ENCODE results near the gene GZMA.
"Not testable (repeated sequence)": the region's sequence is repeated elsewhere in the genome, so short reads cannot be mapped to it uniquely, and the experiment has no call there.

Gene GZMA

DNA sequence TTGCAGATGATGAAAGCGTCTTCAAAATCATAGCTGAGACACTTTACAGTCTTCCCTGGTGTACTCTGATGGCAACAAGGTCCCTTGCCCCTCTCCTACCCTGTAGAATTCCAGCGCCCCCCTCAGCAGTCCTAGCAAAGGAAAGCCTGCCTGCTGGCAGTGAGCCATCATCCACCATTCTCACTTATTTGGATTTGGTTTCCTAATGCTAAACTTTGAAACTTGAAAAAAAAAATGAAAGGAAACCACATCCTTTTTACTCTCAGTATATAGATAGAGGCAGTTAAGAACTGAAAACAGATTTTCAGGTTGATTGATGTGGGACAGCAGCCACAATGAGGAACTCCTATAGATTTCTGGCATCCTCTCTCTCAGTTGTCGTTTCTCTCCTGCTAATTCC is at the start of gene GZMA:
GZMA (plus strand) TSS at position 299 of the 400 bp plus-strand sequence; CDS start at position 336, 37 bp downstream.
- no peak for FAIRE-seq

DNA sequence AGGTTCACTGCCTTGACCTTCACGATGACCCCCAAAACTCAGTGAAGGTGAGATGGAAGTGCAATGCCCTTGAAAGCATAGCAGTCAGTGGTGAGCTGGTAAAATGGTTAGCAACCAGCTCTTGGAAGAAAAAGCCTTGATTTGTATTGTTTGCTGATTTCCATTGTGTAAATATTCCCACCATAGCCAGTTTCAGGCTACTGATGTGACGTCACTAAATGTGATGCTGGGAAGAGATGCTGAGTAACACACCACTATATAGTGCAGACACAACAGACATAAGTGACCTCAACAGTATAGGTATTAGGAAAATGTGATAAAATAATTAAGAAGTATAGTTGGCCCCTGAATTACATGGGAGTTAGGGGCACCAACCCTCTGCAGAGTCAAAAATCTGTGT is 47.3 kb upstream of the GZMA start:
- no peak for FAIRE-seq

DNA sequence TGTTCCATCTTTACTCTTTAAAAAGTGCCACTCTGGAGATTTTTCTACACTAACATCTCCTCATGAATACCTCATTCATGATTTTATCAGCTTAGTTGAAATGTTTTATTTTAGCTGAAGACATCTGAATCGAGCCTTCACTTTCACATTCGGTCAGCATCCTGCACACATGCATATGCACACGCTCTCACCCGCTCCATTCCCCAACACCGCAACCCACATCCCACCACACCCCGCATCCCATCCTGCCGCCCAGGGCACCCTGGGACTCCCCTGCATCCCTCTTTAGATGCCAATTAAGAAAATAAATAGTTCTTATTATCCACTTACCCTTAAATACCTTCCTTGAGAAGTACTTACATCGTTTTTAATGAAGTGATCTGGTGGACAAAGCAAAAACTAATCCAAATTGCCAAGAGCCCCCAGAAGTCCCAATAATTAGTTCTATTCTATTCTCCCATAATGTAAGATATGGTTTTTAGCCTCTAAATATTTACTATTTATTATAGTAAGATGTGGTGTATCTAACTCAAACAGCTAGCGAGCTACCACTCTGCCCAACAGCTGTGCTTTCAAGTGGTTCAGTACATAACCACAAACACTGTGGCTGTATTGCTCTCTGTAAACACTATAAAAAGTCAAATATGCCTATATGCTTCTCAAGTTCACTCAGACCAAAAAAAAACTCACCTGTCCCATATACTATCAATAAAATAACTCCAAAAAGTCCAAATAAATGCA is 40.2 kb upstream of the GZMA start:
- FAIRE-seq, result no peak

DNA sequence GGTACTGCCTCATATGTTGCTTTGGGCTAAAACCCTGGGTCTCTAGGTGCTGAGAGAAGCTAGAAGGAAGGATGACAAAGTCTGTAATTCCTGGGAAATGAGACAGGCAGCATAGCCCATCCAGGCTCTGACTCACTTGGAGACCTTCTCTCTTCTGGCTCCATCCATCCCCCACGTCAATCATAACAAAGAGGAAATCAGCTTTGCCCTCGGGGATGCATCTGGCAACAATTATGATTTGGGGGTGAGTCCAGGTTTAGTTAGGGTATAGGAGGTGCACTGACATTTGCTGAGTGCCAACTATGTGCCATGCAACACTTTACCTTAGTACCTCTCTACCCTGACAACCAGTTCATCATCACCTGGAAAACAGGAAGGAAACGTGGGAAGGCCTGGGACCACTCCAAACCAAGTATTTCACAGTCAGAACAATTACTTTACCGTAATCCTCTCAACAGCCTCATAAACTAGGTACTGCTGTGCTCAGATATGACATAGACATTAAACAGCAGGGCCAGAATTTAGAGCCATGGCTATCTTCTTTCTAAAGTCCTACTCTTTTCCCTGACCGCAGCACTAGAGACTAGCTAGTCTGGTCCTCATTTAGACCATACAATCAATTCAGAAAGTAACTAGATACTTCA is 39.1 kb upstream of the GZMA start:
- no peak for FAIRE-seq

DNA sequence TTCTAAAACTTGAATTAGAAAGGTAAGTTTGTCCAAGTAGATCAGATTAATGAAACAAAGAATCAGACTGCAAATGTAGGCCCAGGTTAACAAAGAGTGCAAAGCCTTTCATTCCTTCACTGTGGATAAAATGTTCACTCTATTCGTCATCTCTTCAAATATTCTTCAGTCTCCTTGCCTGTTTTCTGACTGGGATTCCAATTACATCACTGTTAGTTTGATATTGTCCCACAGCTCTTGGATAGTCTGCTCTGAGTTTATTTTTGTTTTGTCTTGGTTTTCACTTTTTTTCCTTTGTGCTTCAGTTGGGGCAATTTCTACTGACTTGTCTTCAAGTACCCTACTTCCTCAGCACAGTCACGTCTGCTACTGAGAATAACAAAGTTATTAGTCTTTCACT is 38.5 kb upstream of the GZMA start:
- FAIRE-seq, result no peak

DNA sequence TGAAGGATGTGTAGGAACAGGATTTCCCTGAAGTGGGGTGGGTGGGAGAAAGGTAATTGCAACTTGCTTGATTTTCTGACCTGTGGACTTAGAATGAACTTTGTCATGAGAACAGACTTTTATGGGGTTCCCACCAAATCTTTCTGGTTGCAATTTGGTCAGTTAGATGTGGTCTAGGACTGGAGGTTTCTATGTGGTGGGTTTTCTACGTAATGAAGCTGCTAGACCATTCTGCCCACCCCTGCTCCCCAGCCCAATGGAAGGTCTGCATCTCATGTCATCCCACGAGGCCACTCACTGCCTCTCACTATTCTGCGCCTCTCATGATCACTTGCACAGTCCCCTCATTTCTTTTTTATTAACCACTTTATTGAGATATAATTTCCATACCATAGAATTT is 37.9 kb upstream of the GZMA start:
- no peak for FAIRE-seq

DNA sequence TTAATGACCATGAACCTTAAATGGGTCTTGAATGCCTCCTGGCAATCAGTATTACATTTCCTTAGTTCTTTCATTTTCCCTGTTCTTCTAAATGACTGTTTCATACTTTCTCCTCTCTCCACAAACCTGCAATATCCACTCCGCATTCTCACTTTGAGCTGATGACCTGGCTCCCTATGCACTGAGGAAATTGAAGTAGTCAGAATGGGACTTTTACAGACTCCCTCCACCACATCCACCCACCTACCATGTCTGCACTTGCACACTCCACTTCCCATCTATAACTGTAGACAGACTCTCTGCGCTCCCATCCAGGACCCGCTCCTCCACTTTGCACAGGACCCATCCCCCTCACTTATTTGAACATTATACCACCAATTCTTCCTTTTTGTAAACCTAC is 36.2 kb upstream of the GZMA start:
- FAIRE-seq, result no peak

DNA sequence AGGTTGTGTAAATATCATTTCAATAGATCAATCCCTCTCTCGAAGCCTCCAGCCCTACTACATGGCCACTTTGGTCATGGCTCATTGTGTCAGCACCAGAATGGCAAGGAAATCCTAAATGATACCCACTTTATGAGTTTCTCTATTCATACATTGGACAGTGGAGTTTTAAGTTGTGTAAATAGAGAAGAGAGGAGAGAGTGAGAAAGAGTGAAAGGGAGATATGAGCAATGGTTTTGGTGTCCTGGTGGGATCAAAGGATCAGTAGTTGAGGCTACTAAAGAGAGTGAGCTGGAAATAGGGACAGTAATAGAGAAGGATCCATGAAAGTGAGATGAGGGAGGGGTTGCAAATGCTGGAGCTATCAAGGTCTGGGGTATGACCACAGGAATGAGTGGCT is 31.5 kb upstream of the GZMA start:
- FAIRE-seq, result no peak

DNA sequence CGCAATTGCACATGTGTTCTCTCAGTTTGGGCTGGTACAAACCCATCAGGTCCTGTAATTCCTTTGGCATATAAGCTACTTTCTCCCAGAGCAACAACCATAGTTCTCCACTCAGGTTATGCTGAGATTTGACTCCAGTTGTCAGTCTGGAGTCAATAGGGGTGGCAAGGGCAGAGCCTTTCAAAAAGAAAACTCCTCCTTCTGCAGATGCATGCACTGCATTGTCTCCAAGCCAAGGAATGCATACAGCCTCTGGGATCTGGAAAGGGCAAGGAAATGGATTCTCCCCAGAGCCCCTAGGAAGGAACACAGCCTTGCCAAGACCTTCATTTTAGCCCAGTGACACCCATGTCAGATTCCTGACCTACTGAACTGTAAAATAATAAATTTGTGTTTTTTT is 31.0 kb upstream of the GZMA start:
- no peak for FAIRE-seq

DNA sequence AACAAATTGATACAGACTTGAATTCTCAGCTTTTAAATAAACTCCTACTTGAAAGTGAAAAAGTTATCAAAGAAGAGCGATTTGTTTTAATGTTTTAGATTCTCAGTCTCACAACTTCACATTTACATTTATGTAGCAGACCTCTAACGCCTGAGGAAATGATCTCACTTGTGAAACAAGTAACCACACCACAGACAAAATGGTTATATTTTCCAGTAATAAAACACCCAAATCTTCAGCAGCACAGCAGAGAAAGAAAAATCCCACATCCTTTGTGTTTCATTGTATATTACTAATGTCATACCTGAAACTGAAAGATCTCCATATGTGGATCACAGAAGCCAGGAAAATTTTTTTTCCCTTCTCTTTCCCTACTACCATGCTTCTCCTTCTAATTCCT is 29.8 kb upstream of the GZMA start:
- FAIRE-seq, result no peak

DNA sequence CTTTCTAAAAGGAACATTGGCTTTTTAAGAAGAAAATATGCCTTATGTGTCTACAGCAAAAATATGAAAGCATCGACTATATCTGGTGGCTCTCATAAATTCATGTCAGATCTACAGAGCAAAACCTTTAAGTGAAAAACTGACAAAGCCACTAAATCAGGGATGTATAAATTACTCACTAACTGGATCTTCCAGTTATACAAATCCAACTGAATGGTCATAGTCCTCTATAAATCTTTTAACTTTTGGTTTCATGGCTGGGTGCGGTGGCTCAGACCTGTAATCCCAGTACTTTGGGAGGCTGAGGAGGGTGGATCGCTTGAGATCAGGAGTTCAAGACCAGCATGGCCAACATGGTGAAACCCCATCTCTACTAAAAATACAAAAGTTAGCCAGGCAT is 29.2 kb upstream of the GZMA start:
- no peak for FAIRE-seq

DNA sequence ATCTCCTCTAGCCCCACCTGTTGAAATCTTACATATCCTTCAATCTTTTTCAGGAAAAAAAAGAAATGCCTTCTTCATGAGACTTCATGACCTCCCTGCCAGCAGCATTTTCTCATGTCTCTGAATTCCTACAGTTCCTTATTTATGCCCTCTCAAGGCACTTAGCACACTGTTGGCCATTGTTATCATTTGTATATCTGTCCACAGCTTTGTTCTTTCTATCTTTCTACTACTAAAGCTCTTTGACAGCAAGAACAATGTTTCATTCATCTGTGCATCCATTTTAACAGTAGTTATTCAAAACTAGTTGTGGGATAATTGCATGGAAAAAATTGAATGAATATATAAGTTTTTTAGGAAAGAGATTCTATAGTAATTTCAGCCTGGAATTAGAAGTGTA is 20.9 kb upstream of the GZMA start:
- no peak for FAIRE-seq

DNA sequence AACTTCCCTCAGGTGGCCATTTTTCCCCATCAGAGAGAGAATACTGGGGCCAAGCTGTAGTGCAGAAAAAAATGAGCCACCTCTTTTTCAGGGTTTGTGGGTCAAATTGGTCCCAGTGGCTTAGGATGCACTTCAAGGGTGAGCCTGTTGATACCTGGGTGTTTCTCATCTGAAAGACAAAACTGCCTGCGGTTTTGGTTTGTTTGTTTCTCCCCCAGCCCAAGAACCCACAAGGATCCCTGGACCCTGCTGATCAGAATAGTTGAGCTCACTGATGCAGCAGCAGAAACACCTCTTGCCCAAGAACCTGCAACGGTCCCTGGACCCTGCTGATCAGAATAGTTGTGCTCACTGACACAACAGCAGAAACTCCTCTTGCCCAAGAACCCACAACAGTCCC is 13.1 kb upstream of the GZMA start:
- FAIRE-seq, result not testable (repeated sequence)

DNA sequence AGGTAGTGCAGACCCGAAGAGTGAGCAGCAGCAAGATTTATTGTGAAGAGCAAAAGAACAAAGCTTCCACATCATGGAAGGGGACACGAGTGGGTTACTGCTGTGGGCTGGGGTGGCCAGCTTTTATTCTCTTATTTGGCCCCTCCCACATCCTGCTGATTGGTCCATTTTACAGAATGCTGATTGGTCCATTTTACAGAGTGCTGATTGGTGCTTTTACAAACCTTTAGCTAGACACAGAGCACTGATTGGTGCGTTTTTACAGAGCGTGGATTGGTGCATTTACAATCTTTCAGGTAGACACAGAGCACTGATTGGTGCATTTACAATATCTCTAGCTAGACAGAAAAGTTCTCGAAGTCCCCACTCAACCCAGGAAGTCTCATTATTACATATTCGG is 11.4 kb upstream of the GZMA start:
- FAIRE-seq, result not testable (repeated sequence)

DNA sequence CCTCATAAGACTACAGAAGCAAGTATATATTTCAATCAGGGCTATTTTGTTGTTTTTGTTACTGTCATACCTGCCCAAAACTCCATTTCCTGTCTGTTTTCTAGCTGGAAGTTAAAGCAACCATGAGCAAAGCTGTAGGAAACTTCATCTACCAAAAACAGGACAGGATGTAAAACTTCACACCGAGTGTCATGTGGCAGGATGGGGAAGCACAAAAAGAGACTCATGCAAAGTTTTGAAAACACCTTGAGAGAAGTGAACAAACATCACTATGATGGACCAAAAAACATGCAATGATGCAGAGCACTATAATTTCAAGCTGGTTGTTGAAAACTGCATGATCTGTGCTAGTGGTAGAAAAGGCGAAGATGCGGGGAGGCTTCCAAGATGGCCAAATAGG is 6.3 kb upstream of the GZMA start:
- FAIRE-seq, result no peak

DNA sequence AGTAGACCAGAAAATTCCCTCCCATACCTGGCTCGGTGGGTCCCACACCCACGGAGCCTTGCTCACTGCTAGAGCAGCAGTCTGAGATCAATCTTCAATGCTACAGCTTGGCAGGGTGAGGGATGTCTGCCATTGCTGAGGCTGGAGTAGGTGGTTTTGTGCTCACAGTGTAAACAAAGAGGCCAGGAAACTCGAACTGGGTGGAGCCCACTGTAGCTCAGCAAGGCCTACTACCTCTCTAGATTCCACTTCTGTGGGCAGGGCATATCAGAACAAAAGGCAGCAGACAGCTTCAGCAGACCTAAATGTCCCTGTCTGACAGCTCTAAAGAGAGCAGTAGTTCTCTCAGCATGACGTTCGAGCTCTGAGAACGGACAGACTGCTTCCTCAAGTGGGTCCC is 5.6 kb upstream of the GZMA start:
- no peak for FAIRE-seq

DNA sequence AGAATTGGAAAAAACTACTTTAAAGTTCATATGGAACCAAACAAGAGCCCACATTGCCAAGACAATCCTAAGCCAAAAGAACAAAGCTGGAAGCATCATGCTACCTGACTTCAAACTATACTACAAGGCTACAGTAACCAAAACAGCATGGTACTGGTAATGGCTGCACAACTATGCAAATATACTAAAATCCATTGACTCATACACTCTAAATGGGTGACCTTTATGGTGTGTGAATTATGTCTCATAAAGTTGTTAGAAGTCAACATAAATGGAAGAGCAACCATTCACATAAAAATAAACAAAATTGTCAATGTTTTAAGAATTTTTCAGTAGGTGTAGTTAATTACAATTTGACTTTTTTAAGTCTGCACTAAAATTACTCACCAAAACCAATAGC is 1.3 kb upstream of the GZMA start:
- FAIRE-seq, result not testable (repeated sequence)

DNA sequence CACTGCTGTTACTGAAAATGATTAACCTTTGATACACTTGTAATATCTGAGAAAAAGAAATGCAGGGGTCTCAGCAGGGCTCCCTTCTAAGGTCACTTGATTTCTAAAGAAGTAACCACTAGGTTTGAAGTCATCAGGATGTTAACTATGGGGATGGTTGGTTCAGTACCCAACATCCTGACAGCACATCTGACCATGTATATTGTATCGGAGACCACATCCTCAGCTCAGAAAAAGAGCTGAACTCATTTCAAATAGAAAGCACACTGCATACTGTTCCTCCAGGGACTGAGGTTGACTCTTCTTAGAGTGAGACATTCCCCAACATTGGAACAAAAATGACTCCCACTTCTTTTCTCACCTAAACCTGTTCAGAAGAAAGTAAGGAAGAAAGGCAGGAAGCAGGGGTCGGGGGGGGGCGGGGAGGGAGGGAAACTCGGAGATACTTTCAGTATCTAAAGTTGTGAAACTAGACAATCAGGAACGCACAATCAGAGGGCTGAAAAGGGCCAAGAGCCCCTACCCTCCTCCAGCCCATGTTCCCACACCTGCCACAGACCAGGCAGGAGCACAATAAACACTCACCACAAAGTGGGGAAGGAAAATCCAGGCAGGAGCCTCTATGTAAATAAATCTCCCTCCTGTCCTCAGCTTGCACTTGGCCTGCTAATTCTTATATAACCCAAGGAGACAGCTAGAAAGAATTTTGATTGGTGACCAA is 730 bp upstream of the GZMA start:
- FAIRE-seq, result no peak

DNA sequence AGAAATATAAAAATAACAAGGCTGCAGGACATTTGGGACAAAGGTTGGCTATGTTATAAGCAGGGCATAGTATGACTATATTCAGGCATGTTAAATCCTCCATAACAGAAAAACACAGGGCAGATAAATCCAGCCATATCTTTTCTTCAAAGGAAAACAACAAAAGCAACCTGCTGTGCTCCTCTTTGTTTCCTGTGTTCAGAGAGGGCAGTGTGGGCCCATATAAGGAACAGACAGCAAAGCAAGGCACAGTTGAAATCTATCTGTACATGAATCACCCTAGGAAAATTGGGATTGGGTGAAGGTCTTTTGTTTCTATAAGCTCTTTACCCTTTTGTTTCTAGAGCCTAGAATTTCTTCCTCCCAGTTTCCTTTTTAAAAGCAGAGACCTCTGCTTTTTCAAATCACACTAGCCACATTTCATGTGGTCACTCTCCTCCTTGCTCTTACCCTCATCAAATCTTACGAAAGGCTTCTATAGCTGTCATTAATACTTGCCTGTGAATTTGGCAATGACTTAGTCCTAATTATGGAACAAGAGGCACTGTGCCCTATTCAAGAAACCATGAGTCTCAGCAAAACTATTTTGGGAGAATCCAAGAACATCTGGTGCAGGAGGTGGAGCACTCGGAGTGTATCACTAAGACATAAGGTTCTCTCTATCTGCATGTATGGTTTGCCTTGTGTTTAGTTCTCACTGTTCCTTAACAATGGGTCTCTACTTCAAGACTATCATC is 1.8 kb downstream of the GZMA start:
- FAIRE-seq, result no peak

DNA sequence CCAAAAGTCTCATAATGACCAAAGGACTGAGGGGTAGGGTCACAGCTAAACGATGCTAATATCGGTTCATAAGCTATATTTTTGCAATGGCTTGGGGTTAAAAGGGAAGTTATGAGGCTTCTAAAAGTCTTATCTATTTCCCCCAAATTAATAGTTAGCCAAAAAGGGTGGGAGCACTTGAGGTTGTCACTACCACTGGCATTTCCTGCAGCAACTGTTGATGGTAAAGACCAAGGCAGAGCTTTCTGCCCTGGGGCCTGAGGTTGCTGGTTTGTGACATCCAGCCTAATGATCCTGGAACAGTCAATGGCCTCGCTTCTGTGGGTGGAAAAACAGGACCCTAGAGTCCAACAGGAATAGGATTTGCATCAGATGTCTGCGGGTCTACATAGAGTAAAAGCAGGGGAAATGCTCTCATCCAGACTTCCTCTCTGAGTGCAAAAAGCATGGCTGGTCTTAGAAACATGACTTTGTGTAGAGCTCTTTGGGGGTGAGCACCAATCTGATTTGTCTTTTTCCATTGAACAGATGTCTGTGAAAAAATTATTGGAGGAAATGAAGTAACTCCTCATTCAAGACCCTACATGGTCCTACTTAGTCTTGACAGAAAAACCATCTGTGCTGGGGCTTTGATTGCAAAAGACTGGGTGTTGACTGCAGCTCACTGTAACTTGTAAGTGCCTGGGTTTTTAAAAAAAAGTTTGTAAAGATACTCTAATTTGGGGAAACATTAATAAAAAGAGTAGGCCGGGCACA is 2.7 kb downstream of the GZMA start:
- no peak for FAIRE-seq

DNA sequence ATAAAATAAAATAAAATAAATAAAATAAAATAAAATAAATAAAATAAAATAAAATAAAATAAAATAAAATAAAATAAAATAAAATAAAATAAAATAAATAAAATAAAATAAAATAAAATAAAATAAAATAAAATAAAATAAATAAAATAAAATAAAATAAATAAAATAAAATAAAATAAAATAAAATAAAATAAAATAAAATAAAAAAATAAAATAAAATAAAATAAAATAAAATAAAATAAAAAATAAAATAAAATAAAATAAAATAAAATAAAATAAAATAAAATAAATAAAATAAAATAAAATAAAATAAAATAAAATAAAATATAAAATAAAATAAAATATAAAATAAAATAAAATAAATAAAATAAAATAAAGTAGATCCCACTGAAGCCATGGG is 3.5 kb downstream of the GZMA start:
- FAIRE-seq, result not testable (repeated sequence)

DNA sequence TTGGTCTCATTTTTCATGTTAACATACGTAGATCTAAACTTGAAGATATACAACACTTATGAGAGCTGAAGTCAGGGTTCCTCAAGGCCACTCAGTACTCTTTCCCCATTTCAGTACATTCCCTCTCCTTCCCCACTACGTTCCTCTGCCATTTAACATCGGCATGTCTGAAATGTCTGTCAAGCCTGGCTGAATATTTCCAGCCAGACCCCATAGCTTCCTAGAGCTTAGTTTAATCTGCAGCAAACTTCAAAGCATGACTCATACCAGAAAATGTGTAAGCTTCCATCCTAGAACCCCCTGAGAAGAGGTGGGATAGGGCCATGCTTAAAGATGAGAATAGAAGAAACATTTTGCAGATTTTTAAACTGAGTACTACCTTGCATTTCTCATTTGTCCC is 6.2 kb downstream of the GZMA start:
- no peak for FAIRE-seq

DNA sequence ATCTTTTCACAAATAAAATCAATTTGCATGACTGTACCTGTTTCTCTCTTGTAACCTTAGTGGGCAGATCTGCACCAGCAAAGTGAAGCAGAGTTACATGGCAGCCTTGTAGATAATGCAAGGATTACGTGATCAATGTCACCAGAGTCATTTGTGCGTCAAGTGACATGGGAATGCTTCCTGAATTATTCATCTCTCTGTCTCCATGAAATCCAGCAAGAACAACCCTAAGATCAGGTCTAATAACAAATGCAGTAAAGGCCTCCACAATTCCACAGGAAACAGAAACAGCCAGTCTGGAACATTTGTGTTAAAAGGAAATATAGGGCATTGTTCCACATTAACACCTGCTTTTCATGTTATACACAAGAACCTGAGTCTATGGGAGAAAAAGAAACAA is 7.8 kb downstream of the GZMA start:
- no peak for FAIRE-seq

Data from islet of Langerhans (tissue), 1 donor.